Stimulated activated CD4-positive, alpha-beta T cell treated with anti-CD3 and anti-CD28 coated beads, Interleukin-2, amount 100 ng/mL, for 4 hours (primary cell): Measurements from ENCODE around the gene RPAP3.
A peak's percentile ranks its signal among the peaks of the same experiment; 100 is the strongest.

Source experiments
- DNase-seq: peaks from one replicate; pipeline ENCODE4 v3.0.0-alpha.2; 2020; ENCODE audit warnings: low read depth

RPAP3 gene, protein sequence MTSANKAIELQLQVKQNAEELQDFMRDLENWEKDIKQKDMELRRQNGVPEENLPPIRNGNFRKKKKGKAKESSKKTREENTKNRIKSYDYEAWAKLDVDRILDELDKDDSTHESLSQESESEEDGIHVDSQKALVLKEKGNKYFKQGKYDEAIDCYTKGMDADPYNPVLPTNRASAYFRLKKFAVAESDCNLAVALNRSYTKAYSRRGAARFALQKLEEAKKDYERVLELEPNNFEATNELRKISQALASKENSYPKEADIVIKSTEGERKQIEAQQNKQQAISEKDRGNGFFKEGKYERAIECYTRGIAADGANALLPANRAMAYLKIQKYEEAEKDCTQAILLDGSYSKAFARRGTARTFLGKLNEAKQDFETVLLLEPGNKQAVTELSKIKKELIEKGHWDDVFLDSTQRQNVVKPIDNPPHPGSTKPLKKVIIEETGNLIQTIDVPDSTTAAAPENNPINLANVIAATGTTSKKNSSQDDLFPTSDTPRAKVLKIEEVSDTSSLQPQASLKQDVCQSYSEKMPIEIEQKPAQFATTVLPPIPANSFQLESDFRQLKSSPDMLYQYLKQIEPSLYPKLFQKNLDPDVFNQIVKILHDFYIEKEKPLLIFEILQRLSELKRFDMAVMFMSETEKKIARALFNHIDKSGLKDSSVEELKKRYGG

DNA sequence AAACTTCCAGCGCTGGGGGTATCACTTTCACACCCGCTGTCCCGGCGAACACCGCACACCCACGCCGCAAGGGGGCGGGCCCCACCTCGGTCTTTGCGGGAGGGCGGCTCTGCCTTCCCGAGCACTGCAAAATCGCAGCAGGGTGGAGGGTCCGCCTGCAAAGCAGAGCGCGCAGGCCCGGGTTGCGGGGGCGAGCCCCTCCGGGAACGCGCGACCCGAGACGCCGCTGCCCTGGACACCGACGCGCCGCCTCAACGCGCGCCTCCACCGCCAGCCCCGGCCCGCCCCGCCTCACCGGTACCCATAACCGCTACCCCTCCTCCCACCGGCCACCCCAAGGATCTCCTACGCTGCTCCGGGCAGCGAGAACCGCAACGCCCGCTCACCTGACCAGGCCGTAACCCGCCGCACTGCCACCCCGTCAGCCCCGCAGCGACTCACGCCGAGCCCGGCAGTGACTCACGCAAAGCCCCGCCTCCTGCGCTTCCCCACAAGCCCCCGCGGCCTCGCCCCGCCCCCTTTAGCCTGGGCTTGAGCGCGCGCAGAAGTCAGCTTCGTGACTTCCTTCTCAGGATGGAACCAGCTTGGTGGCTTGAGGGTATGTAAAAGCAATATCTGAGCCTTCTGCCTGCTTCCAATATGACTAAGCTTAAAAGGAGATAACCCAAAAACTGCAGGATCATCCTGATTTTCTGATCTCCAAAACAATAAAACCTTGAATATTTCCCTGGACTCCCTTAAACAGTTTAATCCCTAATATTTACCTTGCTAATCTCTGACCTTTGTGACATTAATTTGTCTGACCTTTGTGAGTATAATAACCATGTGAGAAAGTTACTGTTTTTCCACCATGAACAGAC, at the start of gene RPAP3:
RPAP3 (minus strand) TSS at position 465 of the 860 bp plus-strand sequence. CDS start 3,190 bp downstream, outside the sequence.
- DNase-seq = peak; percentile 95

- DNase-seq = no peak
Measured at GRCh38 chr12:47754881-47755280, 49.1 kb upstream of the RPAP3 start.

DNA sequence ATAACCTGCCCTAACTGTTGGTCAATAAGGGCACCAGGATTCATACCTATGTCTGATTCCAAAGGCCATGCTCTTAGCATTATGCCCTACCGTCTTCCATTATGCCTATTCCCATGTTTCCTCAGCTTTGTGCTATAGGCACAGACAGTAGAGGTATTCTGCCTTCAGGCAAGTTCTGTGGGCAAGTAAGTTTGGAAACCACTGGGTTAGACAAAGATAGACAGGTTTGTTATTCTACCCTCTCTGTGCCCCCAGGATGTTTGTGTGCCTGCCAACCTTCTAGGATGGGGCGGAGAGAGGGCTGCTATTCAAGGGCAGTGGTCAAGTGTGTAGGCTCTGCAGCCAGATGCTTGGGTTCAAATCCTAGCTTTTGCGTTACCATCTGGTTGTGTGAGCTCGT, 48.3 kb upstream of the RPAP3 start:
- DNase-seq = no peak

- no peak for DNase-seq
Measured at GRCh38 chr12:47753021-47754001, 47.5 kb upstream of the RPAP3 start.

GRCh38 chr12:47752552-47752951, 46.7 kb upstream of the RPAP3 start:
- DNase-seq = no peak

- no peak for DNase-seq
Measured at GRCh38 chr12:47752121-47752520, 46.3 kb upstream of the RPAP3 start.

- DNase-seq = no peak
Measured at GRCh38 chr12:47751561-47751960, 45.7 kb upstream of the RPAP3 start.

- no peak for DNase-seq
Measured at GRCh38 chr12:47750916-47751470, 45.2 kb upstream of the RPAP3 start.

GRCh38 chr12:47750229-47750798, 44.5 kb upstream of the RPAP3 start:
- DNase-seq = no peak

- DNase-seq = no peak
Measured at GRCh38 chr12:47748899-47749298, 43.1 kb upstream of the RPAP3 start.

DNA sequence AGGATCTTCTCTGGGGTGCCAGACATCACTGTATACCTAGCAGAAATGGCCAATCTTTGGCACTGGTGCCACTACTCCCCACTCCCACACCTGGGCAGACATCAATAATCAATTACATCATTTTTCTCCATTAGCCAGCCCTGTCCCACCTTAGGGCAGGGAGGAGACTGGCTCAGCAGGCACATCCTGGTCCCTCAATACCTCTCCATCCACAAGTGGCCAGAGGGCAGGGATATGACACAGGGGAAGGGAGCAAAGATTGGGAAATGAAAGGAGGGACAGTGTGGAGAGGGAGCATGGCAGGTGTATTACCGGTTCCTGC, 42.6 kb upstream of the RPAP3 start:
- no peak for DNase-seq

DNA sequence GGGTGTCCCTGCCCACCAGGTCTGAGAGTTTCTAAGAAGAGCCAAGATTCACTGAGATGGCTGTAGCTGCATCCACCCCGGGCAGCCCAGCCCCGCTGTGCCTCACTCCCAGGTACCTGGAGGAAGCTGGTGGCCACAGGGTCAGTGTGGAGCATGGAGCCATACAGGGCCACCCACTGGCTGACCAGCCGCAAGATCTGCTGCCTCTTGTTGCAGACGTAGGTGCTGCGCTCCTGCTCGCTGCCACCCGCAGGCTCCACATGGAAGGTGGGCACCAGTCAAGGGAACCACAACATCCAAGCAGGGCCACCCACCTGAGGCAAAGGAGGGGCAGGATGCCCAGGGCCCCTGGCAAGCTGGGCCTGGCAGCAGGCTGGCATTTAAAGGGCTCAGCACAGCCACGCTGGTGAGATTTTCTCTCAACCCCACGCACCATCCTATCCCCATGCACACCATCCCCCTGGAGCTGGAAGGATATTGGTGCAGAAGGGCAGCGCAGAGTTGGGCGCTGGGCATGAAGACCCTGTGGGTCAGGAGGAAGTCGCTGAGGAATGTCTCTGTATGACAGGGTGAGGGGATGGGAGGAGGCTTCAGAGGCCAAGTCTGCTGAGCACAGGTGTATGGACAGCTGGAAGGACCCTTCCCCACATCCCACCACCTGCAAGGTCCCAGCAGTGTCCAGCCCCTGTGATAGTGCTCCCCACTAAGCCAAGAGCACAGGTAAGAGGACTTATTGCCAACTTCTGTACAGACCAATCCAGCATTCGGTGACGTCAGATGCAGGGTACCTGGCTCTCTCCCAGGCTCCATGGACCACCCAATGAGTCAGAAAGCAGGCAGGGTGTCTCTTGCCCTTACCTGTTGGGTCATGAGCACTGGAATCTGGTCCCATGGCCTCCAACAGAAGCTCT, 42.0 kb upstream of the RPAP3 start:
- no peak for DNase-seq

DNA sequence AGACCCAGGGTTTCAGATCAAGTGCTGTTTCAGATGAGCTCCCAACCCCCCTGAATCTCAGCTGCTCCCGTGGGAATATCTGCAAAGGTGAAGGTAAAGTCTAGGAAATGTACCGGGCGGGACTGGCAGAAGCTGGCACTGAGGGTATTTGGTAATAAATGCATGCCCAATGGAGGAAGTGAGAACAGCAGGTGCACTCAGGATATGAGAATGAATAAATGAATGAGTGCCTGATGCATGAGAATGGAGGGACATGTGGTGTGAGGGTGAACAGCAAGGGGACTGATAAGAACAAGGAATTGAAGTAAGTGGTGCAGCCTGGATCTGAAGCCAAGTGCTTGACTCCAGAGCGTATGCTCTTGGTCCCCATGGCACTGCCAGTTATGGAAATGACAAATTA, 41.3 kb upstream of the RPAP3 start:
- DNase-seq = no peak

DNA sequence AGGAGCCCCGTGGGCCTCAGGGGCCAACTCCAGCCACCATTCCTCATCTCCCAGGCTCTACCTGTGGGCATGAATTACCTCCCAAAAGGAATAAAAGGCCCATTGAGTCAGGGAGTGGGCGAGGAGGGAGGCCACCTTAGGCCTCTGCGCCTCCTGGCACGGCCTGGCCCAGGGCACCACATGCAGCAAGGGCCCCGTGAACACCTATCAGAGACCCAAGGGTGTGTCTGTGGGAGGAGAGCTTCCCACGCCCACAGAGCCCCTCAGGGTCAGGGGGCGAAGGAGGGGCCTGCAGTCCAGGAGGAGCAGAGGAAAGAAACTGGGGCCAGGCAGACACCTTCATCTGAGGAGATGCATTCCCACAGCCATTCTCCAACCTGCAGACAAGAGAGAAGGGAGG, 40.7 kb upstream of the RPAP3 start:
- no peak for DNase-seq

DNA sequence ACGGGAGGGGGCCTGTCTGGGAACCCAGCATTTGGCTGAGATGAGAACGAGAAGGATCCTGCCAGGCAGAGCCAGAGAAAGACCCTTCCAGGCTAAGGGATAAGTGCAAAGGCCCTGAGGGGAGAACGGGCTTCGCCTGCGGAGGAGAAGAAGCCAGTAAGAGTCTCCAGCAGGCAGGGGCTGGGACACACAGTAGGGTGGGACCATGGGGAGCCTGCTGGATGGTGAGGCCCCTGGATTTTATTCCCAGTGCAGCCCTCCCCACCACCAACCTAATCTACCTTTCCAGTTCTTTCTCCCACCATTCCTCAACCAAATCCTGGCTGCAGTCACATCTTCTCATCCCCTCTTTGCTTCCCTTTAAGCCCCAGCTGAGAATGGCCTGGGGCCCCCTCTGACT, 40.2 kb upstream of the RPAP3 start:
- DNase-seq = no peak

- no peak for DNase-seq
Measured at GRCh38 chr12:47745485-47746041, 39.7 kb upstream of the RPAP3 start.

GRCh38 chr12:47744778-47745436, 39.1 kb upstream of the RPAP3 start:
- DNase-seq = no peak

DNA sequence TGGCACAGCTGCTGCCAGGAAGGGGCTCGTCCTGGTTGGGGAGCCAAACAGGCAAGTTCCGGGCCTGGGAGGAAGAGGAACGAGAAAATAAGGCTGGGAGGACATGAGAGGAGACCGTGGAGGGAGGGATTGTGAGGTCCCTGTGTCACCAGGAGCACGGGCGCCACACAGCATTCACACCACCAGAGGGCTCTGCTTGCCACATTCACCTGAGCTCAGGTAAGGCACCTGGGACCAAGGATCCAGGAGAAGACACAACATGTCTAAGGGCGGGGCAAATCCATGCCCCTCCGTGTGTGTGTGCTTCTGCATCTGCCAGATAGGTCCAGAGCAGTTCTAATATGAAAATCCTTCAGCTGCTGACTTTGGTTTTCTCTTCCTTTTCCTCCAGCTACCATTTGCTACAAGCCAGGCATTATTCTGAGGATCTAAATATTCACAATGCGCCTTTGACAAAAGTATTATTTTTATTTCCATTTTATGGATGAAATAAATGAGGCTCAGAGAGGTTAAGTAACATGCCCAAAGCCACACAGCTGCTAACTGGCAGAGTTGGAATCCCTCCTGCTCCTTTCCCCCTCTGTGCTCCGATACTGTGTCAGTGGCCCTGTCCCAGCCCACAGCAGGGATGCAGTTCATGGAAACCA, 38.3 kb upstream of the RPAP3 start:
- peak; percentile 57 for DNase-seq
